ENCODE data around the gene FKBP1B.
"Not testable (repeated sequence)": the region's sequence is repeated elsewhere in the genome, so short reads cannot be mapped to it uniquely, and the experiment has no call there.

Gene FKBP1B

GRCh38 chr2:24072259-24072658, 22.7 kb downstream of the FKBP1B start:
- DNase-seq (ENCODE audit: low read depth) = no peak

GRCh38 chr2:24073816-24074215, 24.3 kb downstream of the FKBP1B start:
- DNase-seq (ENCODE audit: low read depth) = no peak

DNA sequence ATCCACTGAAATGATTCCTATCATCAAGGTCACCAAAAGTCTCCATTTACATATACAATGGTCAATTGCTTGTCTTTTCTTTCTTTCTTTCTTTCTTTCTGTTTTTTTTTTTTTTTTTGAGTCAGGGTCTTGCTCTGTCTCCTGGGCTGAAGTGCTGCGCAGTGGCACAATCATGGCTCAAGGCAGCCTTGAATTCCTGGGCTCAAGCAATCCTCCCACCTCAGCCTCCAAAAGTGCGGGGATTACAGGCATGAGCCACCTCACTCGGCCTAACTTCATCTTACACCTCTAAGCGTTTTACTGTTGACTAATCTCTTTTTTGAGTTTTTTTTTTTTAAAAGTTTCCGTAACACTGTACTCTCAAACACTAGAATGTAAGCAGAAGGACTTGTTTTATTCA, 25.7 kb downstream of the FKBP1B start:
- DNase-seq (ENCODE audit: low read depth) = no peak

- peak; percentile 99 for DNase-seq (ENCODE audit: low read depth)
Observed at GRCh38 chr2:24075915-24076848, 26.6 kb downstream of the FKBP1B start, which contains the start of gene SF3B6. SF3B6 (minus strand) TSS chr2:24076326; CDS start chr2:24076229, 97 bp downstream.

DNA sequence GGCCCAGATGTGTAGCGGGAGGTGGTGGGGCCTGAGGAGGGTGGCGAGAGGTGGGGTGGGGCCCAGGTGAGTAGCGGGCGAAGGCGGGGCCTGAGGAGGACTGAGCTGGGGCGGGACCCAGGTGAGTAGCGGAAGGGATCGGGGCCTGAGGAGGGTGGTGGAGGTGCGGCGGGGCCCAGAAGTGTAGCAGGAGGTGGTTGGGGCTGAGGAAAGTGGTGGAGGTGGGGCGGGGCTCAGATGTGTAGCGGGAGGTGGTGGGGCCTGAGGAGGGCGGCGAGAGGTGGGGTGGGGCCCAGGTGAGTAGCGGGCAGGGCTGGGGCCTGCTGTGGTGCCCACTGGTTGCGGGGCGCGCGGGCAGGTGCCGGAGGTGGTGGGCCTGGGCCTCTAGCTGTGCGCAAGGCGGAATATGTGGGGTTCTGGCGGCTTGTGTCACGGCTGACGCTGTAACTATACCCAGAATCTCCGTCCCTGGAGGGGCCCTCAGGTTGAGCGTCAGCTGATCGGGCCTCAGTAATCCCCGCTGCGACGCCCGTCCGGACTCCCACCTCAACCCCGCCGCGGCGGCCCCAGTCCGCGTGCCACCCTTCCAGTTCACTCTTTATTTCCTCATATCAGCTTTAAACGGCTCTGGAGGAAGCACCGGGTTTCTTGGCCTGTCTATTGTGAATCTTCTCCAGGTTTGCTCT, 27.5 kb downstream of the FKBP1B start:
- DNase-seq (ENCODE audit: low read depth) = no peak

DNA sequence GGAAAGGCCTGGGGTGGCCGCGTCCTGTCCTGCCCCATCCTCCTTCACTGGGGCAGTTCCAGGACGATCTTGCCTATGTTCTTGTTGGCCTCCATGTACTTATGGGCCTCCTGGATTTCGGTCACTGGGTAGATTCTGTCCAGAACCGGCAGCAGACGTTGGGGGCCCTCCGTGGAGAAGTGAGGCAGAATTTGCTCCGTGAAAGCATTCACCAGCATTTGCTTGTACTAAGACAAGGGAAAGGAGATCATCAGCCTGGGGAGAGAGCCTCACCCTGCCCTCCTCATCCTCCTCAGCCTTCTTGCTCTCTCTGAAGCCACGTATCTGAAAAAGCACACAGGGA, 28.0 kb downstream of the FKBP1B start:
- DNase-seq (ENCODE audit: low read depth) = no peak

DNA sequence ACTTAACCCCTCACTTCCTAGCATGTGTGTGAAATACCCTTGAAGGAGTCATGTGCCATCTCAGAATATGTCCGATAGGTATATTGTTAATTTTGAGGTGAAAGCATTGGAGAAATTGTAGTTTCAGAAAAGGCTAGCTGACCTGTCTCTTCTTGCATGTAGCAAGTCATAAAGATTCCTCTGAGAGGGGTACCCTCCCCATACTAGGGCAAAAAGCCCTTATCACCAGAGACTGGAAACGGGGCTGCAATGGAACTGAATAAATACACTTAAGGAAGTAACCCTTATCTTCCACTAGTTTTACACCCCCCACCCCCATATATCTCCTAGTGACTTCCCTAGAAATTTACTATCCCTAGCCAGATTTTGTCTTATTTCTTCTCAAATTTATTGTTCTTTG, 28.3 kb downstream of the FKBP1B start:
- no peak for DNase-seq (ENCODE audit: low read depth)

GRCh38 chr2:24080701-24081100, 31.2 kb downstream of the FKBP1B start:
- DNase-seq (ENCODE audit: low read depth) = no peak

DNA sequence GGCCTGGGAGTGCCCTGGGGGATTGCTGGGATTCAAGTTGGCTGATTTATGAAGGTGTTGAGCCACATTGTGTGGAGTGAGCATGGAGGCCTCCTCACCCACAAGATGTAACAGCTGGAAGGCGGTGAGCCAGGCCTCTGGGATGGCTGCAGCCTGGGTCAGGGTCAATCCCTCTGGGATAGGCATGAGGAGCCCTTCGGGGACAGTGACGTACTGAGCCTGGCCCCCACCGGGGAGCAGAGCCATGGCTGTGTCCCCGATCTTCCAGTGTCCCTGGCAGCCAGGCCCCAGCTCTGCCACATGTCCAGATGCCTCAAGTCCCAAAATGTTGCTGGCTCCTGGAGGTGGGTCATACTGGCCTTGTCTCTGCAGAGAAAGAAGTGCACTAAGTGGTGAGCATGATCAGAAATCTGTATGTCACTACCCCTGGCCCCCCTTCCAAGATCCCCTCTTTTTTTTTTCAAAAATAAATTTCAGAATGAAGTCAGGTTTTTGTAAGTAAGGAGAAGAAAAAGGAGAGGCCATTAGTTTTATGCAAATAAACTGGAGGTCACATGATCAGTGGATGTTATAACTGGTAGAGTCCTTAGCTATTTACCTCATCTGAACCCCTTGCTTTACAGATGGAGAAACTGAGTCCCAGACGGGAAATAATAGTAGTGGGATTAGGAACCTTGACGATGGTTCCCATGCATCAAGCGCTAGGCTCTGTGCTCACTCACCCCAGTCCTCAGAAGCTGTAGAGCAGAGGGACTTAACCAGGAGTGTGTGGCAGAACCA, 33.4 kb downstream of the FKBP1B start:
- DNase-seq (ENCODE audit: low read depth) = no peak

- no peak for DNase-seq (ENCODE audit: low read depth)
Observed at GRCh38 chr2:24083567-24084385, 34.2 kb downstream of the FKBP1B start.

- DNase-seq (ENCODE audit: low read depth) = peak; percentile 77
Observed at GRCh38 chr2:24084386-24085199, 35.1 kb downstream of the FKBP1B start, which contains the start of gene TP53I3. TP53I3 (minus strand) TSS chr2:24084834; CDS start chr2:24084326, 508 bp downstream.

GRCh38 chr2:24085200-24085489, 35.6 kb downstream of the FKBP1B start:
- DNase-seq (ENCODE audit: low read depth) = no peak

DNA sequence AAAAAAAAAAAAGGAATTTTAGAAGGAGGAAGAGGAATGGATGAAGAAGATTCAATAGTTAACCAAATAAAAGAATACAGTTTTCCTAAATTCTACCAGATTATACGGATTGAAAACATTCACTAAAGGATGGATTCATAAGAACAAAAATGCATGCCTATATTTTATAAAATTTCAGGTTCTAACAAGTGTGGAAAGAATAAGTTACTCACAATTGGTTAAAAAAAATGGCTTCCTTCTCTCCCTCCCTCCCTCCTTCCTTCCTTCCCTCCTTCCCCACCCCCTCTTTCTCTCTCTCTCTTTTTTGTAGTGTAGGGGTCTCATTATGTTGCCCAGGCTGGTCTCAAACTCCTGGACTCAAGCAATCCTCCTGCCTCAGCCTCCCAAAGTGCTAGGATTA, 36.7 kb downstream of the FKBP1B start:
- DNase-seq (ENCODE audit: low read depth) = no peak

DNA sequence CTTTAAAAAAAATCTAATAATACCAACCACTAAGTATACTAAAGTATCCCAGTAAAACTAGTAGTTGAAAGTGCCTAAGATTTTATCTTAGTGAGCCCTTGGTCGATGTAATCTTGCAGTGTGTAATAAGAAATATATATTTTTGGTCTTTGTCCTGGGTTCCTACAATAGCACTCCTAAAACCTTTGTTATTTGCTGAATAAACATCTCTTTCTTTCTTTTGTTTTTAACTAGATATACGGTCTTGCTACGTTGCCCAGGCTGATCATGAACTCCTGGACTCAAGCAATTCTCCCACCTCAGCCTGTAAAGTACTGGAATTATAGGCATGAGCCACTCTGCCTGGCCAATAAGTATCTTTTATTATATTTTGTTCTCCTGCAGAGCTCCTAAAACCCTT, 37.5 kb downstream of the FKBP1B start:
- no peak for DNase-seq (ENCODE audit: low read depth)

- DNase-seq (ENCODE audit: low read depth) = no peak
Observed at GRCh38 chr2:24088821-24089359, 39.3 kb downstream of the FKBP1B start.

DNA sequence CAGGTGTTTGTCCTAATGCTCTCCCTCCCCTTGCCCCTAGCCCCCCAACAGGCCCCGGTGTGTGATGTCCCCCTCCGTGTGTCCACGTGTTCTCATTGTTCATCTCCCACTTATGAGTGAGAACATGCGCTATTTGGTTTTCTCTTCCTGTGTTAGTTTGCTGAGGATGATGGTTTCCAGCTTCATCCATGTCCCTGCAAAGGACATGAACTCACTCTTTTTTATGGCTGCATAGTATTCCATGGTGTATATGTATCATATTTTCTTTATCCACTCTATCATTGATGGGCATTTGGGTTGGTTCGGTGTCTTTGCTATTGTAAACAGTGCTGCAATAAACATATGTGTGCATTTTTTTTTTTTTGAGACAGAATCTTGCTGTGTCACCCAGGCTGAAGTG, 43.7 kb downstream of the FKBP1B start:
- DNase-seq (ENCODE audit: low read depth) = not testable (repeated sequence)

DNA sequence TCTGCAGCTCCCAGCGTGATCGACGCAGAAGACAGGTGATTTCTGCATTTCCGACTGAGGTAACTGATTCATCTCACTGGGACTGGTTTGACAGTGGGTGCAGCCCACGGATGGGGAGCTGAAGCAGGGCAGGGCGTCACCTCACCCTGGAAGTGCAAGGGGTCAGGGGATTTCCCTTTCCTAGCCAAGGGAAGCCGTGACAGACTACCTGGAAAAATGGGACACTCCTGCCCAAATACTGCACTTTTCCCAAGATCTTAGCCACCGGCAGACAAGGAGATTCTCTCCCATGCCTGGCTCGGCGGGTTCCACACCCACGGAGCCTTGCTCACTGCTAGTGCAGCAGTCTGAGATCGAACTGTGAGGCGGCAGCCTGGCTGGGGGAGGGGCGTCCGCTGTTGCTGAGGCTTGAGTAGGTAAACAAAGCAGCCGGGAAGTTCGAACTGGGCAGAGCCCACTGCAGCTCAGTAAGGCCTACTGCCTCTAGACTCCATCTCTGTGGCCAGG, 45.7 kb downstream of the FKBP1B start:
- not testable (repeated sequence) for DNase-seq (ENCODE audit: low read depth)

GRCh38 chr2:24100732-24101131, 51.2 kb downstream of the FKBP1B start:
- not testable (repeated sequence) for DNase-seq (ENCODE audit: low read depth)

DNA sequence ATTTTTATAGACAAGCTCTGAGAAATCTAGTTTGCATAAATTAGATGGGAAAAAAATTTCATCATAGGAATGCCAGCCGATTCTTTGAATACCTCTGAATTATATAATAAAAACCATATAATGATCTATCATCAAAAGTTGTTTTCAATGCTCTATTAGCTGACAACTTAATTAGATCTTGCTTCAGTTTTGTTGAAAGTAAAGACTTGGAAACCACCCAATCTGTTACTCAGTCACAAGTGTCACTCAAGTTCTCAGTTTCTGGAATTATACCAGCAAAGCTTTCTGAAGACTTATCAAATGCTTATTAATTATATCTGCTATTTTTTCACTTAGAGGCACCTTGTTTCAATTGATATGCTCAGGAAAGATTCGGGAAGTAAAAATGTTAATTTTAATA, 52.5 kb downstream of the FKBP1B start:
- no peak for DNase-seq (ENCODE audit: low read depth)

DNA sequence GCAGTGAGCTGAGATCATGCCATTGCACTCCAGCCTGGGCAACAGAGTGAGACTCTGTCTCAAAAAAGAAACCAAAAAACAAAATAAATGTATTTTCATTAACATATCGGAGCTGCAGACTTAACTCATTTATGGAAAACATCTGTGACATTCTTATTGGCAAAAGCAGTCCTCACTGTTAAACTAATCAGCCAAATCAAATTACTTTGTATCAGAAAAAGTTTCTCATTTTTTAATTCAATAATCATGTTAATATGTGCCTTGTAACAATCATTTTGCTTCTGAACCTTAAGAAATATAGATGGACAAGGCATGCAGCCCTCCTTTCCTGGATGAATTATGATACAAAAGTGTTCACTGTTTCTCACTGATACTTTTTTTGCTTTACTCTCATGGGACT, 53.1 kb downstream of the FKBP1B start:
- DNase-seq (ENCODE audit: low read depth) = no peak

Data from activated T-helper 9 cell treated with anti-CD3 and anti-CD28 coated beads, Interleukin-2, amount 50 U/mL, for 16 hours (primary cell).